HG03064 (cell line): Measurements from ENCODE around the gene ARRDC2.
"Not testable (repeated sequence)": the region's sequence is repeated elsewhere in the genome, so short reads cannot be mapped to it uniquely, and the experiment has no call there.

ENCODE experiments used
- ATAC-seq: cut with Tn5 transposase; IDR thresholded peaks from one replicate; pipeline ENCODE4 v1.9.1; 2021; ENCODE audit warnings: low read depth; ENCODE audit not compliant: unreplicated experiment

The ARRDC2 gene

DNA sequence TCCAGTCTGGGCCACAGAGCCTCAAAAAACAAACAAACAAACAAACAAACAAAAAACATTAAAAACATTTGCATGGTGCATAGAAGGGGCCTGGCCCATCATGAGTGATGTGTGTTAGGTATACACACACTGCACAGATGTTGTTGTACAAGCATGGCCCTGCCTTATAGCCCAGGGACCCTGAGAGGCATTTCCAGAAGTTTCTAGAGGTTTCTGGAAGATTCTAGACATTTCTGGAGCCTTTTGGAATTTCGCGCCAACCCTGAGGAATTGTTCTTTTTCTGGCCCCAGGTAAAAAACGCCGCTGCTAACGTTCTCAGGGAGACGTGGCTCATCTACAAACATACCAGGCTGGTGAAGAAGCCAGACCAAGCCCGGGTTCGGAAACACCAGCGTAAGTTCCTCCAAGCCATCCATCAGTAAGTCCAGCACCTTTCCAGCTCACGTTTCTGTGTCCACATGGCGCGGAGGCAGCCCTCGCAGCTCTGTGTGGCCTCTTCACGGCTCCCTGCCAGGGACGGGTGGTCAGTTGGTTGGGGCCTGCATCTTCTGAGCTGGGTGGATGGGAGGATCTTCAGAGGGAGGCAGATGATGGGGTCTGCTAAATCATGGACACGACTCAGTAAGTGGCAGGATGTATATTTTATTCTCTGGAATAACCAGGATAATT is 18.4 kb upstream of the ARRDC2 start:
- ATAC-seq, result no peak

DNA sequence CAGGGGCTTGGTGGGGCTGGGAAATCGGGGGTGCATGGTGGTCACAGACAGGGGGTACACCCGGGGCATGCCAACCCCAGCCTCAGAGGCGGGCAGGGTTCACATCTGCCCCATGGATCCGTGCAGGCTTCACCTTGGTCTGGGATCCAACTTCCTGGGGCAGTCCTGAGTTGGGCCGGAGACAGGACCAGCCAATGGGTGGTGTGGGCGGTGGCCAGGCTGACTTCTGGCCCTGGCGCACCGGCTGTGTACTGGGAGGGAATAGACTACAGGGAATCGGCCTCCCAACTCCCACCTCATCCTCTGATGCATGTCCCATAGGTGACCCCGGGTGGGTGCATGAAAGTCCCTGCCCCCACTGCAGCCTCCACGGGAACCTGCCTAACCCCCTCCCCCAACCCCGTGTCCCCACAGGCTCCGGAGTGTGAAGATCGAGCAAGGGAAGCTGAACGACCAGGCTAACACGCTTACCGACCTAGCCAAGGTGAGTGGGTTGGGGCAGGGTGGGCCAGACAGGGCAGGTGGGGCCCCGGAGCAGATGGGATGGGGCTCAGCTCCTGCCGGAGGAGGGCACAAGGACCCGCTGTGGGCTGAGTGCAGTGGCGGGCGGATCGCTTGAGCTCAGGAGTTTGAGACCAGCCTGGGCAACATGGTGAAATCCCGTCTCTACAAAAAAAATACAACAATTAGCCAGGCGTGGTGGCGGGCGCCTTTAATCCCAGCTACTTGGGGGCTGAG is 14.7 kb upstream of the ARRDC2 start:
- ATAC-seq, result no peak

DNA sequence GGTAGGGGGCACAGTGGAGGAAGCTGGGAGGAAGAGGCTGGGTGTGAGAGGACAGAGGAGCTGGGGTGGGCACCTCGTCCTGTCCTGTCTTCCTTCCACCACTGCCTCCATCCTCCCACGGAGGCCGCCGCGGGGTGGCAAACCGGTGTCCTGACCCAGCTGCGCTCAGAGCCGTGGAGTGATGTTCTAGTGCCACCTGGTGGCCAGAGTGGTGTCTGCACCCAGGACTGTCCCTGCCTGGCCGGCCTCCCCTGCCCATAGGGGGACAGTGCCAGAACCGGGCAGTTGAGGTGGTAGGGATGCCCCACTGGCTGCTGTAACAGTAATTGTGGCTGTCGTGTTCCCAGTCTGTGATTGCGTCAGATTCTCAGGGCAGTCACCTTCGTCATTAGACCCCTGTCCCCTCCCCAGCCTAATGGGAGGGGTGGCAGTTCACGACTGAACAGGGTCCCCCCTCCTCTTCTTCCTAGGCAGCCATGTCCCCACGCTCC is 11.1 kb upstream of the ARRDC2 start:
- no peak for ATAC-seq

DNA sequence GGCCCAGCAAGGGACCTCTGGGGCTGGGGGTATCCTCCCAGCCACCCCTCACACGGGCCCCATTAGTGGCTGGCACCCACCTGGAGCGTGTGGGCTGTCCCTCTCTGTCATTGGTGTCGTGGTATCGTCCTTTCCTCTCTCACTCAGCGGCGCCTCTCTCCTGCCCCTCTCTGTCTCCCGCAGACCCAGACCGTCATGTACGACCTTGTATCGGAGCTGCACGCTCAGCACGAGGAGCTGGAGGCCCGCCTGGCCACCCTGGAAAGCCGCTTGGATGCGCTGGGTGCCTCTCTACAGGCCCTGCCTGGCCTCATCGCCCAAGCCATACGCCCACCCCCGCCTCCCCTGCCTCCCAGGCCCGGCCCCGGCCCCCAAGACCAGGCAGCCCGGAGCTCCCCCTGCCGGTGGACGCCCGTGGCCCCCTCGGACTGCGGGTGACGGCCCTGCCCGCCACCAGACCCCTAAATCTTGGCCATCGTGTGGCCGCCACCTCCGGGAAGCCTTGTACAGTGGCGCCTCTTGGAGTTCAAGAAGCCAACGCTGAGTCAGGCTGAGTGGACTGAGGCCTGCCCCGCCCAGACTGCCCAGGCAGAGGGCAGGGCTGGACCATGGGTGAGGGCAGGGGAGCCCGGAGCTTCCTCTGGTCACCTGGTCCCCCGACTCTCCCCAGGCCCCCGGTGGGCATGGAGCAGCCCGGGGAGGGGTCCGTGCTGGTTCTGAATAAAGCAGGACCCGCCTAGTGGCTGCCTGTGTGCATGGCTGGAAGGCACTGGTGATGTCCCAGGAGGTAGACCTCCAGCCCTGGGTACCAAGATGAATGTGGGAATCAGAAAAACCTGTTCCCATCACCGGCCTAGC is 9.8 kb upstream of the ARRDC2 start:
- ATAC-seq, result no peak

GRCh38 chr19:17998827-17999150 is 9.2 kb upstream of the ARRDC2 start:
- ATAC-seq, result no peak

- ATAC-seq, result no peak
Measured at GRCh38 chr19:17999684-18000479, 8.1 kb upstream of the ARRDC2 start.

DNA sequence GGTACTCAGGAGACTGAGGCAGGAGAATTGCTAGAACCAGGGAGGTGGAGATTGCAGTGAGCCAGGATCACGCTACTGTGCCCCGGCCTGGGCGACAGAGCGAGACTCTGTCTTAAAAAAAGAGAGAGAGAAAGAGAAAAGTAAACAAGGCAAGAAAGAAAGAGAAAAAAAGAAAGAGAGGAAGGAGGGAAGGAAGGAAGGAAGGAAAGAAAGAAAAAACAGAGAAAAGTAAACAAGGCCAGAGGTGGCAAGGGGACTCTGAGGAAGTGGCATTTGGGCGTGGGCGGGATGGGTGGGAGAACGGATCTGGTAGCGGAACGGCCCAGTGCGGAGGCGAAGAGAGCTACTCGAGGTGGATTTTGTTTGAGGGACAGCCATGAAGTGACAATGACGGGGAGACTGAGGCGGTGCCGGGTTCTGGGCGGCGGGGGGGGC is 7.5 kb upstream of the ARRDC2 start:
- ATAC-seq, result no peak

GRCh38 chr19:18000915-18001776 is 6.8 kb upstream of the ARRDC2 start:
- ATAC-seq, result peak; percentile 54

DNA sequence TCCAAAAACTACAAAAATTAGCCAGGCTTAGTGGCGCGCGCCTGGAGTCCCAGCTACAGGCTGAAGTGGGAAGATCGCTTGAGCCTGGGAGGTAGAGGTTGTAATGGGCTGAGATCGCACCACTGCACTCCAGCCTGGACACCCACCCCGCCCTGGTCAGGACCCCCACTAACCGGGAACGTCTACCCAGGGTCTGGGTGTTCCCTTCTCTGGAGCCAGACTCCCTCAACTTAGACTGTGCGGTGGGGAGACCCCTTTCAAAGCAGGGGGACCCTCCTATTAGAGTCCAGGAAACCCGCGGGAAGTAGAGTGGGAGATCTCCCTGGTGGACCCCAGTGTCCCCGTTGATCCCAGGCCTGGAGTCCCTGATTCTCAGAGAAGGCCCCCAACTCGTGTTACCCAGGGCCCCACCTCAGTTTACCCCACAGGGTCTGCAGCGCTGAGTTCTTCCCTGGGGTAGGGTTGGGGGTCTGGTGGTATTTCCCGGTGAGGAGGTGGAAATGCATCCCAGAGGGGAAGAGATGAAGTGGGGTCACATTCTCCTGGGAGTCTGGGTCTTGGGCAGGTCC is 6.1 kb upstream of the ARRDC2 start:
- ATAC-seq, result no peak

- ATAC-seq, result no peak
Measured at GRCh38 chr19:18002347-18002850, 5.6 kb upstream of the ARRDC2 start.

DNA sequence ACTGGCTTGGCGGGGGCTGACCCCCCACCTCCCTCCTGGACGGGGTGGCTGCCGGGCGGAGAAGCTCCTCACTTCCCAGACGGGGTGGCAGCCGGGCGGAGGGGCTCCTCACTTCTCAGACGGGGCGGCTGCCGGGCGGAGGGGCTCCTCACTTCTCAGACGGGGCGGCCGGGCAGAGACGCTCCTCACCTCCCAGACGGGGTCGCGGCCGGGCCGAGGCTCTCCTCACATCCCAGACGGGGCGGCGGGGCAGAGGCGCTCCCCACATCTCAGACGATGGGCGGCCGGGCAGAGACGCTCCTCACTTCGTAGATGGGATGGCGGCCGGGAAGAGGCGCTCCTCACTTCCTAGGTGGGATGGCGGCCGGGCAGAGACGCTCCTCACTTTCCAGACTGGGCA is 2.2 kb upstream of the ARRDC2 start:
- not testable (repeated sequence) for ATAC-seq

GRCh38 chr19:18007044-18007916 is 690 bp upstream of the ARRDC2 start:
- peak; percentile 59 for ATAC-seq

GRCh38 chr19:18008814-18009213 is 844 bp downstream of the ARRDC2 start:
- ATAC-seq, result no peak

GRCh38 chr19:18009412-18010066 is 1.6 kb downstream of the ARRDC2 start:
- no peak for ATAC-seq

DNA sequence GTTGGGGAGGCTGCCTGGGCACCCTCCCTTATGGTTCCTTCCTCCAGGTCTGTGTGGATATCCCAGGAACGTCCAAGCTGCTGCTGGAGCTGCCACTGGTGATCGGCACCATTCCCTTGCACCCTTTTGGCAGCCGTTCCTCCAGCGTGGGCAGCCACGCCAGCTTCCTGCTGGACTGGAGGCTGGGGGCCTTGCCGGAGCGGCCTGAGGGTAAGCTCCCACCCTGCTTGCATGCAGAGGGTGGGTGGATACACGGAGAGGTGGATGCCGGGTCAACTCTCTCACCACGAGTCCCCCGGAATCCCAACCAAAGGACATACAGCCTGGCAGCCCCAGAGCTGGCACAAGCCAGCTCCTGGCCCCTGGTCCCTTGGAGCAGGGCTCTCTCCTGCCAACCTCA is 2.2 kb downstream of the ARRDC2 start:
- ATAC-seq, result no peak

DNA sequence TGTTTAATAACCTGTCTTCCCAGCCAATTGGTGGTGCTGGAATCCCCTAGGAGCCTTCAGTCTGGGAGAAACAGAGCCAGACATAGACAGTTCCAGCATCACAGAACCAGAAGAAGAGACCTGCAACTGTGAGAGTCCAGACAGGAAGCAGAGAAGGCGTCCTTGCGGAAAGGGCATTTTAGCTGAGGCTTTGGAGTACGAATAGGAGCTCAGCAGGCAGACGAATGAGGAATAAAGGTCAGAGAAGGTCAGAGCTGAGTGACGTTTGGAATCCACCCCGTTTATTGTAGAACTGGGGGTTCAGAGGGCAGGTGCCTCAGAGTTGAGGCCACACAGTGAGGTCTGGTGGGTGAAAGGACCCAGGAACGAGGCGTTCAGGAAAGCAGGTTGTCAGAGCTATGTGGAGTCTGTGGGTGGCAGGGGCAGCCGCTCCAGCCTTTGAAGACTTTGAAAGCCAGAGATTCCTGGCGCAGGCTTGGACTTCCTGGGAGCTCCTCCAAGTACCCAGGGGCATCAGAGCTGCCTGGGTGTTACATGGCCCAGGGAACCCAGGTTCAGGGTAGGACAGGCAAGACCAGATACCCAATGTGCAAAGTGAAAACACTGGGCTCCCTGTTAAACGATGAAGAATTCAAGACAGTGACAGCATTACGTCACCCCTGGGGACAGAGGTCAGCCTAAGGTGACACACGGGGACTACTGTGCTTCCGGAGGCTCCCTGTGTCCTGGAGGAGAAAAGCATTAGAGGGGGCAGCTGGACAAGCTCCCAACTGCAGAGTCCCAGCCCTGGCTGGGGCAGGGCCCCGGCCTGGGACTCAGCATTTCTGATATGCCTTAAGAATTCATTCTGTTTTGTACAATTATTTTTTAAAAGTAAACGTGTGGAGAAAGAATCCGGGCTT is 5.5 kb downstream of the ARRDC2 start:
- ATAC-seq, result no peak

DNA sequence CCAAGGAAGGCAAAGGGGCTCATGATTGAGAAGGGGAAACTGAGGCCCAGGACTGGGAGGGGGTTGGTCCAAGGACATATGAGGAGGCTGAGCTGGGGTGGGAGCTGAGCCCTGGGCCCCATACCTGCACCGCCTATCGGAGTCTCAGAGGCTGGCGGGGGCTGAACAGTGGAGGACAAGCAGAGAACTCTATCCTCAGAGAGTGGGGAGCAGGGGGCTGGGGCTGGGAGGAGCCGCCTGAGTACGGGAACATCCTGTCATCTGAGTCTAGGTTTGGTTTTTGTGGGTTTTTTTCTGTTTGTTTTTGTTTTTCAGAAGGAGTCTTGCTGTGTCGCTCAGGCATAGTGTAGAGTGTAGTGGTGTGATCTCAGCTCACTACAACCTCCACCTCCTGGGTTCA is 6.2 kb downstream of the ARRDC2 start:
- no peak for ATAC-seq
